GM10266 (cell line): ENCODE results near the gene COBL.

Experiments used
- DNase-seq: peaks from one replicate; pipeline ENCODE4 v3.0.0; 2012; ENCODE audit errors: extremely low spot score
- CTCF ChIP-seq: IDR thresholded peaks from 2 replicates; pipeline ENCODE4 v1.5.1; 2012; ENCODE audit warnings: mild to moderate bottlenecking, low read depth; ENCODE audit not compliant: control insufficient read depth, insufficient read depth; ENCODE audit errors: missing control alignments

Gene COBL

GRCh38 chr7:51318001-51318400 lies 1.4 kb upstream of the COBL start:
- TF ChIP-seq CTCF, result no peak

GRCh38 chr7:51317582-51317910 lies 937 bp upstream of the COBL start:
- no peak for TF ChIP-seq CTCF
- DNase-seq, result no peak

More at GRCh38 chr7:51318001-51318400, 1.4 kb upstream of the COBL start:
- no peak for DNase-seq

- no peak for TF ChIP-seq CTCF
- DNase-seq, result peak; percentile 36
These were observed 345 bp downstream of the COBL start for GRCh38 chr7:51316262-51316665.

- no peak for DNase-seq
- no peak for TF ChIP-seq CTCF
These were observed 982 bp downstream of the COBL start for GRCh38 chr7:51315393-51316261.

- TF ChIP-seq CTCF, result no peak
These were observed 1.9 kb downstream of the COBL start for GRCh38 chr7:51314726-51315125.

GRCh38 chr7:51313738-51314425 lies 2.7 kb downstream of the COBL start:
- no peak for TF ChIP-seq CTCF

More at GRCh38 chr7:51314726-51315125, 1.9 kb downstream of the COBL start:
- DNase-seq, result no peak

More at GRCh38 chr7:51313738-51314425, 2.7 kb downstream of the COBL start:
- no peak for DNase-seq
